Thoracic aorta endothelial cell (primary cell): ENCODE results near the gene PDIA5. TPM values are rescaled to one million over a fixed set of nuclear protein-coding genes. Genes with fewer than 3 reads are reported as not detected.

Experiments
- total RNA-seq: library from RNA; depleted of rRNA; stranded (reverse); fragments of >200 nt; gene quantifications from 2 replicates; pipeline ENCODE4 v1.2.3, GENCODE V29; 2012

Gene PDIA5
- 43.8 and 61.3 TPM in 2 replicates for total RNA-seq

GRCh38 chr3:123066896-123067688, at the start of gene PDIA5:
Gene PDIA5, plus strand, starts transcription at chr3:123067025. Its CDS starts 140 bp downstream, at chr3:123067165.

GRCh38 chr3:123027292-123028232, 39.3 kb upstream of the PDIA5 start, which contains the start of gene SEMA5B:
Gene SEMA5B, minus strand, starts transcription at chr3:123027763. Its CDS starts 66,500 bp downstream, at chr3:122961263.

GRCh38 chr3:123201557-123202427, 135.0 kb downstream of the PDIA5 start, which contains the start of gene SEC22A:
Gene SEC22A, plus strand, starts transcription at chr3:123201943. Its CDS starts 7,275 bp downstream, at chr3:123209218.

Other genes with a start within 250 kb of the PDIA5 start
- gene SEMA5B, start 39.3 kb upstream of the PDIA5 start, total RNA-seq, result 0.07 TPM in 1 of 2 replicates, not detected in the other
- 30.3 and 36.5 TPM in 2 replicates for gene SEC22A, start 134.9 kb downstream of the PDIA5 start, total RNA-seq